Stomach (tissue), 4 donors: ENCODE results near the gene GRB14.

ENCODE experiments used
- POLR2A ChIP-seq, 4 donors: fragments of 450-650 bp; IDR thresholded peaks; one replicate each; pipeline ENCODE4 v1.6.1; 2016; ENCODE audit warnings: antibody characterized with exemption in 4 of 4, control low read depth in 2 of 4, mild to moderate bottlenecking in 1 of 4, moderate library complexity in 1 of 4
- TF ChIP-seq, protein P1 (sequence below), 7 experiments: fragments of 450-650 bp in 4 of 7; fragments of 200-600 bp in 3 of 7; sonication (generic) in 3 of 7; IDR thresholded peaks; one replicate each; pipeline ENCODE4 v1.5.1; 2016 to 2019; ENCODE audit warnings: antibody characterized with exemption in 7 of 7, control low read depth in 2 of 7, mild to moderate bottlenecking in 1 of 7

- TF ChIP-seq POLR2A (IDR thresholded peaks at IDR 0.05) = no peak
- TF ChIP-seq, protein P1, sequence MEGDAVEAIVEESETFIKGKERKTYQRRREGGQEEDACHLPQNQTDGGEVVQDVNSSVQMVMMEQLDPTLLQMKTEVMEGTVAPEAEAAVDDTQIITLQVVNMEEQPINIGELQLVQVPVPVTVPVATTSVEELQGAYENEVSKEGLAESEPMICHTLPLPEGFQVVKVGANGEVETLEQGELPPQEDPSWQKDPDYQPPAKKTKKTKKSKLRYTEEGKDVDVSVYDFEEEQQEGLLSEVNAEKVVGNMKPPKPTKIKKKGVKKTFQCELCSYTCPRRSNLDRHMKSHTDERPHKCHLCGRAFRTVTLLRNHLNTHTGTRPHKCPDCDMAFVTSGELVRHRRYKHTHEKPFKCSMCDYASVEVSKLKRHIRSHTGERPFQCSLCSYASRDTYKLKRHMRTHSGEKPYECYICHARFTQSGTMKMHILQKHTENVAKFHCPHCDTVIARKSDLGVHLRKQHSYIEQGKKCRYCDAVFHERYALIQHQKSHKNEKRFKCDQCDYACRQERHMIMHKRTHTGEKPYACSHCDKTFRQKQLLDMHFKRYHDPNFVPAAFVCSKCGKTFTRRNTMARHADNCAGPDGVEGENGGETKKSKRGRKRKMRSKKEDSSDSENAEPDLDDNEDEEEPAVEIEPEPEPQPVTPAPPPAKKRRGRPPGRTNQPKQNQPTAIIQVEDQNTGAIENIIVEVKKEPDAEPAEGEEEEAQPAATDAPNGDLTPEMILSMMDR (IDR thresholded peaks at IDR 0.05) = no peak
Observed at GRCh38 chr2:164560902-164561301, 60.4 kb downstream of the GRB14 start.
